HL-60 (cell line): Measurements from ENCODE around the gene BCAR3.

Experiments
- DNase-seq, 2 experiments: peaks; one replicate each; pipeline ENCODE4 v3.0.0-alpha.2; 2010 to 2020; ENCODE audit warnings: low read depth in 1 of 2, low spot score in 1 of 2
- H3K27ac ChIP-seq: fragments of 250-450 bp; sonication (Bioruptor Pico); replicated peaks from 2 replicates; pipeline ENCODE4 v1.5.1; 2020; ENCODE audit warnings: mild to moderate bottlenecking, moderate library complexity
- H3K27me3 ChIP-seq: fragments of 250-450 bp; sonication (Bioruptor Pico); 2 replicates; pipeline ENCODE4 v1.5.1; 2021; ENCODE audit warnings: mild to moderate bottlenecking, moderate library complexity; ENCODE audit not compliant: insufficient read depth, poor library complexity, severe bottlenecking
- H3K4me3 ChIP-seq: replicated peaks from 2 replicates; pipeline ENCODE4 v1.5.1; 2011; ENCODE audit warnings: mild to moderate bottlenecking, control low read depth, low read length; ENCODE audit not compliant: insufficient read depth
- GABPA ChIP-seq: IDR thresholded peaks from 2 replicates; pipeline ENCODE4 v1.6.1; 2012; ENCODE audit warnings: low read depth
- POLR2AphosphoS5 ChIP-seq: IDR thresholded peaks from 2 replicates; pipeline ENCODE4 v1.6.1; 2012; ENCODE audit warnings: low read depth
- REST ChIP-seq: IDR thresholded peaks from 2 replicates; pipeline ENCODE4 v1.6.1; 2012; ENCODE audit warnings: low read depth; ENCODE audit not compliant: insufficient replicate concordance
- SPI1 ChIP-seq: IDR thresholded peaks from 2 replicates; pipeline ENCODE4 v1.6.1; 2012; ENCODE audit warnings: low read depth, mild to moderate bottlenecking, borderline replicate concordance
- TF ChIP-seq, protein P1 (sequence below): IDR thresholded peaks from one replicate; pipeline ENCODE4 v1.5.1; 2011; ENCODE audit warnings: low read length, control low read depth, inconsistent platforms; ENCODE audit not compliant: insufficient read depth

BCAR3 gene

DNA sequence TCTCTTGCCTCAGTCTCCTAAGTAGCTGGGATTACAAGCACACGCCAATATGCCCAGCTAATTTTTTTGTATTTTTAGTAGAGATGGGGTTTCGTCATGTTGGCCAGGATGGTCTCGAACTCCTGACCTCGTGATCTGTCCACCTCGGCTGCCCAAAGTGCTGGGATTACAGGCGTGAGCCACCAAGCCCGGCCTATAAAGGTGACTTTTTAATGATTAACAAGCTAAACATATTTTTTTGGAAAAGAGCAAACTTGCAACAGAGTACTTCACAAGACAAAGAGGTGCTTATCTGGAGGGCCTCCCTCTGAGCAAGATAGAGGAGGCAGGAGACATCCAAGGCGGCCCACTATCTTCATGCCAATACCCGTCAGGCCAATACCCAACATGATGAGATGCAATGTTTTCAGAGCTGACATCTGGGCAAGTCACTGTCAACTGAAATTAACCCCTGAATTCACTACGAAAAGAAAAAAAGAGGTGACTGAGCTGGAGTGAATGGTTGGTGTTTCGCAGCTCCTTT, 10.5 kb downstream of the BCAR3 start:
- H3K4me3 ChIP-seq, result no peak overlapping the region
- H3K27me3 ChIP-seq, result no peaks in the 10 kb centered on the region
- no peak overlapping the region for H3K27ac ChIP-seq
- no peak for TF ChIP-seq SPI1
- no peak for TF ChIP-seq REST
- DNase-seq, result no peak

DNA sequence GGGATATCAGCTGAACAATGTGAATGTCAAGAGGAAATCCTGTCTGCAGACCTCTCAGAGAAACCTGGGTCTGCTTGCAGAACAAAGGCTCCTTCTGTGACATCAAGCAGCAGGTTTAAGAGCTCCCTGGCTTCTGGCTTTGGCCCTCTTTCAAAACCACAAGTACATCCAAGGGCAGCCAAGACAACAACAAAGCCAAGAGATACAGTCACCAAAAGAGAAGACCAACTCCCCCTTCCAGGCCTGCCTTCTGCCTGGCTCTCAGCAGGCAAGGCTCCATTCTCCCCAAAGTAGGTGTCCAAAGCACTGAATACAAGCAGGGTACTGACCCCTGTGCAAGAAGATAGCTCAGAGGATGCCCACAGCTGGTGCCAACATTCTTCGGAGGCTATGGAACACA, 11.5 kb downstream of the BCAR3 start:
- H3K4me3 ChIP-seq, result no peak overlapping the region
- TF ChIP-seq POLR2AphosphoS5 (no peak), SPI1 (no peak), GABPA (no peak), REST (no peak)
- TF ChIP-seq, protein P1, sequence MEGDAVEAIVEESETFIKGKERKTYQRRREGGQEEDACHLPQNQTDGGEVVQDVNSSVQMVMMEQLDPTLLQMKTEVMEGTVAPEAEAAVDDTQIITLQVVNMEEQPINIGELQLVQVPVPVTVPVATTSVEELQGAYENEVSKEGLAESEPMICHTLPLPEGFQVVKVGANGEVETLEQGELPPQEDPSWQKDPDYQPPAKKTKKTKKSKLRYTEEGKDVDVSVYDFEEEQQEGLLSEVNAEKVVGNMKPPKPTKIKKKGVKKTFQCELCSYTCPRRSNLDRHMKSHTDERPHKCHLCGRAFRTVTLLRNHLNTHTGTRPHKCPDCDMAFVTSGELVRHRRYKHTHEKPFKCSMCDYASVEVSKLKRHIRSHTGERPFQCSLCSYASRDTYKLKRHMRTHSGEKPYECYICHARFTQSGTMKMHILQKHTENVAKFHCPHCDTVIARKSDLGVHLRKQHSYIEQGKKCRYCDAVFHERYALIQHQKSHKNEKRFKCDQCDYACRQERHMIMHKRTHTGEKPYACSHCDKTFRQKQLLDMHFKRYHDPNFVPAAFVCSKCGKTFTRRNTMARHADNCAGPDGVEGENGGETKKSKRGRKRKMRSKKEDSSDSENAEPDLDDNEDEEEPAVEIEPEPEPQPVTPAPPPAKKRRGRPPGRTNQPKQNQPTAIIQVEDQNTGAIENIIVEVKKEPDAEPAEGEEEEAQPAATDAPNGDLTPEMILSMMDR, result no peak
- H3K27ac ChIP-seq, result no peak overlapping the region
- H3K27me3 ChIP-seq, result no peaks in the 10 kb centered on the region
- DNase-seq, result no peak

DNA sequence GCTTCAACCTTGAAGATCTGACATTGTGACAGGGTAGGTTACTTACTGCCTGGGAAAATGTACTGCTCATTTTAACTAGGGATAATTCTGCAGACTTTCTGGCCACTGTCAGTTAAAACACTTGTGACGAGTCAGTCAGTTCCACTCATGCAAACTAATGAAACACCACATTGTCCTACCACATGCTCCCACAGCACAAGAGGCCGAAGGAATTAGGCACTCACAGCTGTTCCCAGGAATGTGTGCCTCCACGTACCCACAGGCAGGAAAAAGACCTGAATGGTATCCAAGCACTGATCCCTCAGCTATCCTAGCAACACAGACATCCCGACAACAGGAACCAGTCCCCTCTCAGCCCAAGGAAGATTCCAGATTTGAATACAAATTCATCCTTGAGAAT, 12.3 kb downstream of the BCAR3 start:
- Histone ChIP-seq H3K4me3 (no peak overlapping the region), H3K27ac (no peak overlapping the region), H3K27me3 (no peaks in the 10 kb centered on the region)
- no peak for TF ChIP-seq REST
- TF ChIP-seq SPI1, result no peak
- TF ChIP-seq GABPA, result no peak
- no peak for TF ChIP-seq POLR2AphosphoS5
- TF ChIP-seq, protein P1, result no peak
- DNase-seq, result no peak

GRCh38 chr1:93668951-93669350, 12.7 kb downstream of the BCAR3 start:
- no peak for DNase-seq
- TF ChIP-seq SPI1 (no peak), GABPA (no peak), REST (no peak), POLR2AphosphoS5 (no peak)
- TF ChIP-seq, protein P1, result no peak
- no peak overlapping the region for H3K27ac ChIP-seq

More at GRCh38 chr1:93668951-93669350, 12.7 kb downstream of the BCAR3 start:
- H3K4me3 ChIP-seq, result no peak overlapping the region
- H3K27me3 ChIP-seq, result no peaks in the 10 kb centered on the region
